Pons (tissue), 1 donor: ENCODE data around the gene DNAH8.

Source experiments
- DNase-seq: peaks from one replicate; pipeline ENCODE4 v3.0.0-alpha.2; 2016; ENCODE audit warnings: low spot score

The DNAH8 gene

GRCh38 chr6:38973178-38974057 lies 258.3 kb downstream of the DNAH8 start:
- DNase-seq: peak; percentile 70

GRCh38 chr6:38974389-38975151 lies 259.5 kb downstream of the DNAH8 start:
- DNase-seq: no peak

- no peak for DNase-seq
Measured at GRCh38 chr6:38975621-38976049, 260.5 kb downstream of the DNAH8 start.

GRCh38 chr6:38976051-38976450 lies 260.9 kb downstream of the DNAH8 start:
- no peak for DNase-seq

GRCh38 chr6:38976801-38977500 lies 261.8 kb downstream of the DNAH8 start:
- no peak for DNase-seq

- no peak for DNase-seq
Measured at GRCh38 chr6:38978139-38978704, 263.1 kb downstream of the DNAH8 start.

GRCh38 chr6:38982470-38982869 lies 267.4 kb downstream of the DNAH8 start:
- no peak for DNase-seq

- DNase-seq: no peak
Measured at GRCh38 chr6:38984723-38985122, 269.6 kb downstream of the DNAH8 start.

- DNase-seq: no peak
Measured at GRCh38 chr6:38985839-38986238, 270.7 kb downstream of the DNAH8 start.

- DNase-seq: no peak
Measured at GRCh38 chr6:38987503-38987902, 272.4 kb downstream of the DNAH8 start.

- no peak for DNase-seq
Measured at GRCh38 chr6:38988736-38989449, 273.8 kb downstream of the DNAH8 start.

GRCh38 chr6:38990475-38990874 lies 275.4 kb downstream of the DNAH8 start:
- no peak for DNase-seq

GRCh38 chr6:38996676-38997075 lies 281.6 kb downstream of the DNAH8 start:
- no peak for DNase-seq

- DNase-seq: no peak
Measured at GRCh38 chr6:38997128-38997761, 282.1 kb downstream of the DNAH8 start.

GRCh38 chr6:39003072-39003471 lies 288.0 kb downstream of the DNAH8 start:
- no peak for DNase-seq

- DNase-seq: no peak
Measured at GRCh38 chr6:39003492-39003891, 288.4 kb downstream of the DNAH8 start.

GRCh38 chr6:39004801-39005200 lies 289.7 kb downstream of the DNAH8 start:
- no peak for DNase-seq

- no peak for DNase-seq
Measured at GRCh38 chr6:39005774-39006173, 290.7 kb downstream of the DNAH8 start.

GRCh38 chr6:39007575-39007974 lies 292.5 kb downstream of the DNAH8 start:
- no peak for DNase-seq

- DNase-seq: no peak
Measured at GRCh38 chr6:39008737-39009136, 293.6 kb downstream of the DNAH8 start.

- DNase-seq: no peak
Measured at GRCh38 chr6:39009476-39009875, 294.4 kb downstream of the DNAH8 start.
